Neural cell (in vitro differentiated cells): ENCODE results near the gene RAP1GDS1. TPM values are rescaled to one million over a fixed set of nuclear protein-coding genes. Genes with fewer than 3 reads are reported as not detected.

ENCODE experiments used
- H2AFZ ChIP-seq: fragments of 200-600, 300-800 bp; sonication (generic), shearing (Covaris generic); 2 replicates; pipeline ENCODE4 v1.6.0; 2014; ENCODE audit warnings: low read depth, mild to moderate bottlenecking, antibody characterized with exemption, low read length, moderate library complexity
- H3F3A ChIP-seq: fragments of 200-600 bp; shearing (Covaris generic); 2 replicates; pipeline ENCODE4 v1.6.1; 2016; ENCODE audit warnings: mild to moderate bottlenecking, moderate library complexity, mixed read lengths, antibody characterized with exemption, low read length; ENCODE audit not compliant: insufficient read depth, poor library complexity, severe bottlenecking
- H3K27ac ChIP-seq: fragments of 200-600, 300-800 bp; sonication (generic), shearing (Covaris generic); 2 replicates; pipeline ENCODE4 v1.5.1; 2014; ENCODE audit warnings: mild to moderate bottlenecking, low read length, moderate library complexity
- H3K27me3 ChIP-seq: fragments of 300-800, 200-600 bp; sonication (generic), shearing (Covaris generic); 2 replicates; pipeline ENCODE4 v1.6.0; 2014; ENCODE audit warnings: mild to moderate bottlenecking, low read depth, low read length, moderate library complexity; ENCODE audit not compliant: insufficient read depth
- H3K36me3 ChIP-seq: fragments of 300-800, 200-600 bp; sonication (generic), shearing (Covaris generic); 2 replicates; pipeline ENCODE4 v1.5.1; 2014; ENCODE audit warnings: mild to moderate bottlenecking, antibody characterized with exemption, low read length, moderate library complexity; ENCODE audit not compliant: insufficient read depth
- H3K4me2 ChIP-seq: fragments of 300-800, 200-600 bp; sonication (generic), shearing (Covaris generic); 2 replicates; pipeline ENCODE4 v1.6.0; 2014; ENCODE audit warnings: mild to moderate bottlenecking, low read length
- H3K4me3 ChIP-seq: fragments of 300-800, 200-600 bp; sonication (generic), shearing (Covaris generic); 2 replicates; pipeline ENCODE4 v1.5.1; 2014; ENCODE audit warnings: mild to moderate bottlenecking, low read length, moderate library complexity
- H3K79me2 ChIP-seq: fragments of 200-600 bp; shearing (Covaris generic); replicated peaks from 2 replicates; pipeline ENCODE4 v1.6.0; 2014; ENCODE audit warnings: mild to moderate bottlenecking, low read length, moderate library complexity; ENCODE audit not compliant: insufficient read depth
- H3K9ac ChIP-seq: fragments of 300-800, 200-600 bp; sonication (generic), shearing (Covaris generic); 2 replicates; pipeline ENCODE4 v1.6.1; 2016; ENCODE audit warnings: mild to moderate bottlenecking, low read length, mixed read lengths
- H3K9me2 ChIP-seq: fragments of 200-600 bp; shearing (Covaris generic); 2 replicates; pipeline ENCODE4 v1.6.1; 2016; ENCODE audit warnings: mild to moderate bottlenecking, low read length, mixed read lengths; ENCODE audit not compliant: insufficient read depth
- H3K9me3 ChIP-seq: fragments of 200-600, 300-800 bp; sonication (generic), shearing (Covaris generic); 2 replicates; pipeline ENCODE4 v1.6.1; 2016; ENCODE audit warnings: mild to moderate bottlenecking, mixed run types, low read length, moderate library complexity, mixed read lengths
- H4K20me1 ChIP-seq: fragments of 200-600 bp; shearing (Covaris generic); 2 replicates; pipeline ENCODE4 v1.6.1; 2016; ENCODE audit warnings: mild to moderate bottlenecking, mixed run types; ENCODE audit not compliant: insufficient read depth
- CTCF ChIP-seq: fragments of 450-650 bp; IDR thresholded peaks from 2 replicates; pipeline ENCODE4 v1.5.1; 2014; ENCODE audit warnings: antibody characterized with exemption, mild to moderate bottlenecking, moderate library complexity; ENCODE audit not compliant: poor library complexity, severe bottlenecking
- EP300 ChIP-seq: fragments of 450-650 bp; conservative IDR thresholded peaks from 2 replicates; pipeline ENCODE4 v1.6.1; 2014; ENCODE audit warnings: antibody characterized with exemption, mild to moderate bottlenecking, moderate library complexity; ENCODE audit not compliant: poor library complexity, severe bottlenecking
- EZH2 ChIP-seq: fragments of 200-600, 300-800 bp; shearing (Covaris generic), sonication (generic); IDR thresholded peaks from 2 replicates; pipeline ENCODE4 v1.6.1; 2014; ENCODE audit warnings: antibody characterized with exemption, low read length, borderline replicate concordance, mild to moderate bottlenecking; ENCODE audit not compliant: insufficient read depth, poor library complexity, severe bottlenecking
- MXI1 ChIP-seq: fragments of 450-650 bp; conservative IDR thresholded peaks from 2 replicates; pipeline ENCODE4 v1.6.1; 2014; ENCODE audit warnings: antibody characterized with exemption, mild to moderate bottlenecking; ENCODE audit not compliant: poor library complexity, severe bottlenecking
- POLR2AphosphoS5 ChIP-seq: IDR thresholded peaks from 2 replicates; pipeline ENCODE4 v1.6.1; 2012
- RAD21 ChIP-seq: fragments of 450-650 bp; conservative IDR thresholded peaks from 2 replicates; pipeline ENCODE4 v1.6.1; 2014; ENCODE audit warnings: antibody characterized with exemption, mild to moderate bottlenecking, moderate library complexity
- REST ChIP-seq: IDR thresholded peaks from 2 replicates; pipeline ENCODE4 v1.6.1; 2012; ENCODE audit warnings: borderline replicate concordance
- SMC3 ChIP-seq: fragments of 450-650 bp; conservative IDR thresholded peaks from 2 replicates; pipeline ENCODE4 v1.6.1; 2014; ENCODE audit warnings: antibody characterized with exemption, mild to moderate bottlenecking, moderate library complexity; ENCODE audit not compliant: poor library complexity
- TAF1 ChIP-seq: IDR thresholded peaks from 2 replicates; pipeline ENCODE4 v1.6.1; 2012; ENCODE audit warnings: low read depth
- polyA plus RNA-seq: library from polyadenylated mRNA; depleted of rRNA; stranded (reverse); fragments of >200 nt; gene quantifications from 2 replicates; pipeline ENCODE4 v1.2.3, GENCODE V29; 2014

The RAP1GDS1 gene
- polyA plus RNA-seq, 1 donor from 2014 or later = 41.1 TPM

- H3F3A ChIP-seq = no peaks in the 10 kb centered on the region
- H4K20me1 ChIP-seq = no peaks in the 10 kb centered on the region
- H3K27ac ChIP-seq = no peak overlapping the region
- H3K9ac ChIP-seq = no peak overlapping the region
- H3K79me2 ChIP-seq = no peaks in the 10 kb centered on the region
- no peak overlapping the region for H3K4me3 ChIP-seq
- H3K4me2 ChIP-seq = no peak overlapping the region
- no peaks in the 10 kb centered on the region for H3K27me3 ChIP-seq
- no peaks in the 10 kb centered on the region for H3K9me2 ChIP-seq
- H3K36me3 ChIP-seq = no peaks in the 10 kb centered on the region
- no peak for TF ChIP-seq EZH2
- TF ChIP-seq CTCF = no peak
- H3K9me3 ChIP-seq = no peaks in the 10 kb centered on the region
- no peak overlapping the region for H2AFZ ChIP-seq
These were observed 77.7 kb downstream of the RAP1GDS1 start for GRCh38 chr4:98338761-98339438.

- H2AFZ ChIP-seq = no peak overlapping the region
- no peaks in the 10 kb centered on the region for H3K9me2 ChIP-seq
- no peaks in the 10 kb centered on the region for H3K79me2 ChIP-seq
- H3K27ac ChIP-seq = no peak overlapping the region
- H3K9me3 ChIP-seq = no peaks in the 10 kb centered on the region
- no peak overlapping the region for H3K4me3 ChIP-seq
- H3F3A ChIP-seq = no peaks in the 10 kb centered on the region
- no peaks in the 10 kb centered on the region for H4K20me1 ChIP-seq
- no peaks in the 10 kb centered on the region for H3K36me3 ChIP-seq
- H3K9ac ChIP-seq = no peak overlapping the region
- H3K4me2 ChIP-seq = no peak overlapping the region
- TF ChIP-seq CTCF (no peak), TAF1 (no peak), POLR2AphosphoS5 (no peak), EZH2 (no peak), RAD21 (no peak), REST (no peak), EP300 (no peak), MXI1 (no peak), SMC3 (no peak)
- no peaks in the 10 kb centered on the region for H3K27me3 ChIP-seq
These were observed 80.1 kb downstream of the RAP1GDS1 start for GRCh38 chr4:98341309-98341708.
